Cerebellar cortex (tissue), 1 donor: ENCODE data around the gene RANBP9.

Experiments
- DNase-seq: peaks from one replicate; pipeline ENCODE4 v3.0.0-alpha.2; 2015; ENCODE audit warnings: low spot score

Gene RANBP9

DNA sequence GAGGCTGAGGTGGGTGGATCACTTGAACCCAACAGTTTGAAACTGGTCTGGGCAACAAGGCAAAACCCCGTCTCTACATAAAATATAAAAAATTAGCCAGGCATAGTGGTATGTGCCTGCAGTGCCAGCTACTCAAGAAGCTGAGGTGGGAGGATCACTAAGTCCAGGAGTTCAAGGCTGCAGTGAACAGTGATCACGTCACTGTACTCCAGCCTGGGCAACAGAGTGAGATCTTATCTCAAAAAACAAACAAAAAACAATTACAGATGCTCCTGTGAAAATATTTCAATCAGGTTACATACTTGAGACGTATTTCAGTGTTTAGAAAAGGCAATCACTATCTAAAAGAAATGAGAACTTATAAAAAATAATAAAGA, 33.8 kb downstream of the RANBP9 start:
- DNase-seq = no peak

DNA sequence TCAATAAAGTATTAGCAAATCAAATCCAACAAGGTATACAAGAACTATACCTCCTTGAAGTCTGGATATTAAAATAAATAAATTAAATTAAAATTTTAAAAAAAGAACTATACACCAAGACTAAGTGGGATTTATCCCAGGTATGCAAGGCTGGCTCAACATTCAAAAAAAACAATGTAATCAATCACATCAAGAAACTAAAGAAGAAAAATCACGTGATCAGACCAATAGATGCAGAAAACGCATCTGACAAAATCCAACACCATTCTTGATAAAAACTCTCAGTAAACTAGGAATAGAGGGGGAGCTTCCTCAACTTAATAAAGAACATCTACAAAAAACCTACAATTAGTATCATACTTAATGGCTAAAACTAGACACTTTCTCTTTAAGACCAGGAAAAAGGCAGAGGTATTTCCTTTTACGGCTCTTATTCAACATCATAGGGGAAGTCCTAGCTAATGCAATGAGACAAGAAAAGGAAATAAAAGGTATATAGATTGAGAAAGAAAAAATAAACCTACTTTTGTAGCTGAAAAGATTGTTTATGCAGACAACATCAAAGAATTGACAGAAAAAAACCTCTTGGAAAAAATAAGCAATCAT, 35.0 kb downstream of the RANBP9 start:
- no peak for DNase-seq

DNA sequence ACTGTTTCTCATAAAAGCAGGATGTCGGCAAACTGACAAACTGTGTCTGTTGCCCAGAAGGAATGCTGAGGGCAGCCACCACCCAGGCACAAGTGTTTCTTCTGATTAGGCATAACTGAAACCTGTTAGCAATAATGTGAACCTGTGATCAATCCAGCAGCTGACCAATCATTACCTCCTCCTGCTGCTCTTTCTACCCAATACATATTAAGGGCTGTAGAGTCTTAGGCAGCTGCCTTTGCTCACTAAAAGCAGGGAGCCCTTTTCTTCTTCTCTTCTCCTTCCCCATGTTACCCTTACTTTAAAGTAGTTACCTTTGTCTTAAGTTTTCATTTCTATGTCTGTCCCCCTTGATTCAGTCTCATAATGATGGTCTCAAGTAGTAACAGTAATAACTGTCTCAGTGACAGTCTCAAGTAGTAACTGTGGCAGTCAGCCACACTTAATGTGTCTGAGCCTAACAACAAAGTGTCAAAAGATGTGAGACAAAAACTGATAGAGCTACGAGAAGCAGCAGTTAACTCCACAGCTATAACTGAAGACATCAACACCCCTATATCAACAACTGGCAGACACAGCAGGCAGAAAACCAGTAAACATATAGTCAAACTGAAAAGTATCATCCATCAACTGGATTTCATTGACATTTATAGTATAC, 37.0 kb downstream of the RANBP9 start:
- no peak for DNase-seq

DNA sequence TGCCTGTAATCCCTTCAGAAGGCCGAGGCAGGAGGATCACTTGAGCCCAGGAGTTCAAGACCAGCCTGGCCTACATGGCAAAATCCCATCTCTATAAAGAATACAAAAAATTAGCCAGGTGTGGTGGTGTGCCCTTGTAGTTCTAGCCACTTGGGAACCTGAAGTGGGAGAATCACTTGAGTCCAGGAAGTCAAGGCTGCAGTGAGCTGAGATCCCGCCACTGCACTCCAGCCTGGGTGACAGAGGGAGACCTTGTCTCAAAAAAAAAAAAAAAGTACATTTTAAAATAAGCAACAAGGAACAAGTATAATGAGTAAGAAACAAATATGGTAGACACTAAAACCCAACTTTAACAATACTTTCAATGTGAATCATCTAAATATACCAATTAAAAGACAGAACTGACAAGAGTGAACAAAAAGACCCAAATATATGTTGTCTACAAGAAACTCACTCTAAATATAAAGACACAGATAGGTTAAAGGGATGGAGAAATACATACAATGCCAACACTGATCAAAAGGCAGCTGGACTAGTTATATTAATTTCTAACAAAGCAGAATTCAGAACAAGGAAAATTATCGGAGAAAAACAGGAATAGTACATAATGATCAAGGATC, 37.7 kb downstream of the RANBP9 start:
- no peak for DNase-seq

DNA sequence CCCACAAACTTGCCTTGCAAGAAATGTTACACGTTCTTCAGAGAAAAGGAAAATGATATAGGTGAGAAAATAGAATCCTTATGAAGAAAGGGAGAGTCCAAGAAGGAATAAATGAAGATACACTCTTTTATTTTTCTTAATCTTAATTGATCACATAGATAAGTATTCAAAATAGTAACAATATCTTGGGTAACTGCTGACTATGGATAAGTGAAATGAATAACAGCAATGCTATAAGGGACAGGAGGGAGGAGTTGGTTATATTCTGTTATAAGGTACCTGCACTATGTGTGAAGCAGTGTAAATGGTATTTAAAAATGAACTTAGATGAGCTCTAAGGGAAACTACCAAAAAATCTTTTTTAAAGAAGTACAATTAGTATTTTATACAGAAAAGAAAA, 38.3 kb downstream of the RANBP9 start:
- DNase-seq = no peak

DNA sequence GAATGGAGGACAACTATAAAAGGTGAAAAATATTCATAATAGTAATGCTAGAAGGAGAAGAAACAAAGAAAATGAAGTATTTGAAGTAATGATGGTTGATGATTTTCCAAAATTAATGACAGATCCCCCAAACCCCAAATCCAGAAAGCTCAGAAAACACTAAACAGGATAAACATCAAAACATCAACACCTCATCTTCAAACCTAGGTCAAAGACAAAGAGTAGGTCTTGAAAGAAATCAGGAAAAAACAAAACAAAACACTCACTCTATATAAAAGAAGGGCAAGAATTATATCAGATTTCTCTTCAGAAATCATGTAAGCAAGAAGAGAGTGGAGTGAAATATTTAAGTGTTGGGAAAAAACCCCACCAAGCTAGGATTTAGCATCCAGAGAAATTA, 38.7 kb downstream of the RANBP9 start:
- no peak for DNase-seq

DNA sequence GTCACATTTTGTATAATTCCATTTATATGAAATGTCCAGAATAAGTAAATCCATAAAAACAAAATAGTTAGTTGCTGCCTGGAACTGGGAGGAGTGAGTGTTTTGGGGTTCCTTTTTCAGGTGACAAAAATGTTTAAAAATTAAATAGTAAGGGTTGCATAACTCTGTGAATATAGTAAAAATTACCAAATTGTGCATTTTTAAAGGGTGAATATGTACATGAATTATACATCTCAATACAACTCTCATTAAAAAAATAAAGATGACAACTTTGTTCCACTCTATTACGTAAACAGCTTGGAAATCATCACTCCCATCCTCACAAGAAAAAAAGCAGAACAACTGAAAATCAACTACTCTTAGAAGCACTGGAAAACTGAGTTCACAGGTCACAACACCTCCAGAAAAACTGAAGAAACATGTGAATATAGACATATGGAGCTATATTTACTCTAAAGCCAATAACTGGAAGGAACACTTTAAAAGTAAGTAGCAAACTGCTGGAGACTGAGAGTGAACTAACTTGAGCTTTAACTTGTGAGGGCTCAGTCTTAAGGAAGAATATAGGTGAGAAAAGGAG, 40.0 kb downstream of the RANBP9 start:
- no peak for DNase-seq

DNA sequence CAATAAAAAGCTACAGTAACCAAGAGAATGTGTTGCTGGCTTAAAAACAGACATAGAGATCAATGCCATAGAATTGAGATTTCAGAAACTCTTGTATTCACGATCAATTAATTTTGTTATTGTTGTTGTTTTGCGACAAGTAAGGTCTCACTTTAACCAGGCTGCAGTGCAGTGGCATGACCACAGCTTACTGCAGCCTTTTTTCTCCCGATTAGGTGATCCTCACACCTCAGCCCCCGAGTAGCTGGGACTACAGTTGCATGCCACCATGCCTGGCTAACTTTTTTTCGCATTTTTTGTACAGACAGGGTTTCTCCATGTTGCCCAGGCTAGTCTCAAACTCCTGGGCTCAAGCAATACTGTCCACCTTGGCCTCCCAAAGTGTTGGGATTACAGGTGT, 42.2 kb downstream of the RANBP9 start:
- no peak for DNase-seq

DNA sequence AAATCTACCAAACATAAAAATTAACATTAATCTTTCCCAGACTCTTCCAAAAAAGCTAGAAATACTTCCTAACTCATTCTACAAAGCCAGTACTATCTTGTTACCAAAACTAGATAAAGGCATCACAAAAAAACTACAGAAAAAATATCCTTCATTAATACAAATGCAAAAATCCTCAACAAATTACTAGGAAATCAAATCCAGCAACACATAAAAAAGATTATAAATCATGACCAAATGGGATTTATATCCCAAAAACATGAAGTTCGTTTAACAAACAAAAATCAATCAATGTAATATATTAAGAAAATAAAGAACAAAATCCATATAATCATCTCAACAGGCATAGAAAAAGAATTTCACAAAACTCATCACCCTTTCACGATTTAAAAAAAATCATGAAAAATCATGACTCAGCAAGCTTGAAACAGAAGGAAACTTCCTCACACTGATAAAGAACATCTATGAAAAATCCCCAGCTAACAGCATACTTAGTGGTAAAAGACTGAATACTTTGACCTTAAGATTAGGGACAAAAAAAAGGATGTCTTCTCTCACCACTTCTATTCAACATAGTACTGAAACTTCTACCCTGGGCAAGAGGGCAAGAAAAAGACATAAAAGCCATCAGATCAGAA, 43.2 kb downstream of the RANBP9 start:
- DNase-seq = no peak

DNA sequence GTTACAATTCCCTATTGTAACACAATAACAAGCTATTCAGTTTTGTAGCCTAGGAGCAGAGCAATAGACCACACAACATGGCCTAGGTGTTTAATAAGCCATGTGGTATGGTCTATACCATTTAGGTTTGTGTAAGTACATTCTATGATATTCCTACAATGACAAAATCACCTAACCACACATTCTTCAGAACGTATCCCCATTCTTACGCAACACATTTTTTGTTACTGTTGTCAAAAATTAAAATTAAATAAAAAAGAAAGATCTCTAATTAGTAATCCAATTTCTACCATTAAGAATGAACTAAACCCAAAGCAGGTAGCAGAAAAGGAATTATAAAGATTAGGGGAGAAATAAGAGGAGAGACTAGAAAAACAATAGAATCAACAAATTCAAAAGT, 44.0 kb downstream of the RANBP9 start:
- DNase-seq = no peak

DNA sequence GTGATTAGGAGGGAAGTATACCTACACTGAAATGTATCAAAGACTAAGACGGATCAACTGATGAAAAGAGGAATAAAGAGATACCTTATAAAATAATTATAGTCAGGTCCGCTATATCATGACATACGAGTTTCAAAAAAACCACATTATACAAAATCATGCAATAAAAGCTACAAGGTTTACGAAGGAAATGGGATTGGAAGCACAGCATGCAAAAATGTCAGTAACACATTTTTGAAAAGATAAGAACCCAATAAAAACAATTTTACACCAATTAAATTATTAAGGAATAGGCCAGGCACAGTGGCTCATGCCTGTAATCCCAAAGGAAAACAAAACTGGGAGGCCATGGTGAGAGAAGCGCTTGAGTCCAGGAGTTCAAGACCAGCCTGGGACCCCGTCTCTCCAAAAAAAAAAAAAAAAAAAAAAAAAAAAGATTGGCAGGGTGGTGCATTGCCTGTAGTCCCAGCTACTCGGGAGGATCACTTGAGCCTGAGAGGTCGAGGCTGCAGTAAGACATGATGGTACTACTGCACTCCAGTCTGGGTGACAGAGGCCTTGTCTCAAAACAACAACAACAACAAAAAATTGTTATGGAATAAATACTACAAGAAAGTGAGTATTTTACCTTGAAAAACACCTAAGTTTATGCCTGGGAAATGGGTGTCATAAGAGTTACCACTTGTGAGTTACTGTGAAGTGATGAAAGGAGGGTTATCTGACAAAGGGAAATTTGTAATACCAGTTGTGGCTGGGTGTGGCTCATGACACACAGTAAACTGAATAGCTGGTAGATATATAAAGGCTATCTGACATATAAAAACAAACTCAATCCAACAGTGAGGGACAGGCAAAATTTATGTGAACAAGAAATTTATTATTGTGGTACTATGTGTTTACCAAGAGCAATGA, 45.2 kb downstream of the RANBP9 start:
- no peak for DNase-seq

DNA sequence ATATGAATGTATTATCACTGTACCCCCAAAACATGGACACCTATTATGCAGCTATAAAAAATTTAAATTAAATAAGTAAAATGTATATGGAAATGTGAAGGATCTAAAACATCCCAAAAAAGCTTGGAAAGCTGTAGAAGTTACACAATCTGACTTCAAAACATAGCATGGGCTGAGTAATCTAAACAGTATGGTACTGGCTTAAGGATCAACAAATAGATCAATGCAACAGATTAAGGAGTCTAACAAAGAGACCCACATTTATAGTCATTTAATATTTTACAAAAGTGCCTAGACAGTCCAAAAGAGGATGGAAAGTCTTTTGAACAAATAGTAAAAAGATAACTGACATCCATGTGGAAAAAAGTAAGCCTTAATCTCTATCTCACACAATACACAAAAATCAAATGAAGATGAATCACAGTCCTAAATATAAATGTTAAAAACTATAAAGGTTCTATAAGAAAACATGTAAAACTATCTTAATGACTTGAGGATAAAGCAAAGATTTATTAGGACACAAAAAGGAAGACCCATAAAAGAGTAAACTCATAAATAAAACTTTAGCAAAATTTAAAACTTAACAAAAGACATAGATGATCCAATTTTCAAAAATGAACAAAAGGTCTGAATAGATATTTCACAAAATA, 46.8 kb downstream of the RANBP9 start:
- no peak for DNase-seq

DNA sequence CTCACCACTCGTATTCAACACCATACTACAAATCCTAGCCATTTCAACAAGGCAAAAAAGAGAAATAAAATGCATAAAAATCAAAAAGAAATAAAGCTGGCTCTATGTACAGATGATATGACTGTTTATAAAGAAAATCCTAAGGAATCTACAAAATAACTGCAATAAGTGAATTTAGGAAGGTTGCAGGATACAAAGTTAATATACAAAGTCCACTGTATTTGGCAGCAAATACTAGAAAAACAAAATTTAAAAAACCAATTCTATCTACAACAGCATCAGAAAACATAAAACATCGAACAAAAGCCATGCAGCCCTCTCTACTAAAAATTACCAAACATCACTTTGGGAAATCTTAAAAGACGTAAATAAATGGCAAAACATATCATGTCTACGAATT, 47.6 kb downstream of the RANBP9 start:
- no peak for DNase-seq

DNA sequence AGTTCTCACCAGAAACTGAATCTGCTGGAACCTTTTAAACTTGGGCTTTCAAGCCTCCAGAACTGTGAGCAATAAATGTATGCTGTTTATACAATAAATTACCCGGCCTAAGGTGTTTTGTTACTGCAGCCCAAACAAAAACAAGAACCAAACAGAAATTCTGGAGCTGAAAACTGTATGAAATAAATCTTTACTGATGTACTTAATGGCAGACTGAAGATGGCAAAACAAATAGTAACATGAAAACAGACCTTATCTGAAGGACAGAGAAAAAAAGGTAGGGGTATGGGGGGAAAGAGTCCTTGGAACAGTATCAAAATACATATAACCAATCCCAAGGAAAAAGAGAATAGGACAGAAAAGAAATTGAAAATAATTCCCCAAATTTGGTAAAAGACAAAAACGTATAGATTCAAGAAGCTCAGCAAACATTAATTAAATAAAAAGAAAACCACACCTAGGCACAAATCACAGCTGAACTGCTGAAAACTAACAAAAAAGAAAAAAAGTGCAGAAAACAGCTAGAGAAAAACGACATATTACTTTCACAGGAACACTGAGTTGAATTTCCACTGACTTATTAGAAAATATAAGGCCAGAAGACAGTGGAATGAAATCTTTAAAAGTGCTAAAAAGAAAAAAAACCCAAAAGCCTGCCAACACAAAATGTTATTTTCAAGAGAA, 48.8 kb downstream of the RANBP9 start:
- no peak for DNase-seq

DNA sequence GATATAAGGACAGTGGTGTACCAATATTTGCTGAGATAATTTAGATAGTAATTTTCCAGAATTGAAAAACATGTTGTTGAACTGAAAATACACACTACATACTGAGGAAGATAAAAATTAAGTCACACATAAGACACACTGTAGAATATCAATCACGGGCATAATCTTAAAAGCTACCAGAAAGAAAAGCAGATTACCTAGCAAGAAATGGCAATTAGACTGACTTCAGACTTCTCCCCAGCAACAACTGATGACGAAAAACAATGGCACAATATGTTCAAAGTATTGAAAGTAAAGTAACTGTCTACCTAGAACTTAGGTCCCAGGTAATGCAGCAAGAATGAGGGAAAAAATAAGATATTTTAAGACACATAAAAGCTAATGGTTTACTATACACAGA, 50.0 kb downstream of the RANBP9 start:
- no peak for DNase-seq

DNA sequence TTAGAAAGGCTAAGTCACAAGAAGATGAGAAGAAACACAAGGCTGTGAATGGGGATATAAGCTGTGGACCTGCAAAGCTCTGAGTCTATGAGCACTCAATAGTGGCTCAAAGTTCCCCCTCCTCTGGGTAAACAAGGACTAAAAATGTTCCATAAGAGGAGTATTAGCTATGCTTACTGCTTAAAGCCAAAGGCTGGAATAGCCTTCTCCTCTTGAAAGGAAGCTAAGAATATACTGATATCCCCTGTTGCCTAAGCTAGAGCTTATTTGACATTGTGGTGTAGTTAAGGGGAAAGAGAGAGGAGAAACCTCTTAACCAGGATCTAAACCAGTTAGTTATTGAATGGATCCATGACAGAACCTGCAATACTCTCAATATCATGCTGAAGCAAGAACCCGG, 50.7 kb downstream of the RANBP9 start:
- DNase-seq = no peak

DNA sequence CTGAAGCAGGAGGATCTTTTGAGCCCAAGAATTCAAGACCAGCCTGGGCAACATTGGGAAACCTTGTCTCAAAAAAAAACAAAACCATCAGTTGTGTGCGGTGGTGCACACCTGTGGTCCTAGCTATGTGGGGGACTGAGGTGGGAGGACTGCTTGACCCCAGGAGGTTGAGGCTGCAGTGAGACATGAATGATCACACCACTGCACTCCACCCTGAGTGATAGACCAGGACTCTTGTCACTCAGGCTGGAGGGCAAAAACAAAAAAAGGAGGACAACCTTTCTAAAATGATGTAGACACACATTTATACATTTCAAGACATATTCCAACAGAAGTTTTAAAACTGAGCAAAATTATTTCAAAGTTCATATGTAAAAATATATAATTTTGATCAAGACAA, 51.4 kb downstream of the RANBP9 start:
- no peak for DNase-seq

DNA sequence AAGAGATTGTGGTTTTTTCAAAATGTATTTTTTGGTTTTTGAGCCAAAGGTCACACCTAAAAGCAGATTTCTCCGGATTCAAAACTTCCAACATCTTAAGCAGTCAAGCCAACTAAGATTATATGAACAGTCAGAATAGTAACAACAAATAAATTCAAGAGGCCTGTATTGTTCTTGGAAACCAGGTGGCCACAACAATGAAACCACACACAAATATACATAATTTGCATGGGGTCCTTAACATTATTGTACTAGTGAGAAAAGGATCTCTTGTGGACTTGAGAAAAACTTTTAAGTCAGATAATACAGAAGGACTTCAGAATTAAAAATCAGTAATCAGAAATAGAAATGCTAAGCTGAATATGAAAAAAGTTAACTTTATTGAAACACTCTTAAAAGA, 55.9 kb downstream of the RANBP9 start:
- DNase-seq = no peak

DNA sequence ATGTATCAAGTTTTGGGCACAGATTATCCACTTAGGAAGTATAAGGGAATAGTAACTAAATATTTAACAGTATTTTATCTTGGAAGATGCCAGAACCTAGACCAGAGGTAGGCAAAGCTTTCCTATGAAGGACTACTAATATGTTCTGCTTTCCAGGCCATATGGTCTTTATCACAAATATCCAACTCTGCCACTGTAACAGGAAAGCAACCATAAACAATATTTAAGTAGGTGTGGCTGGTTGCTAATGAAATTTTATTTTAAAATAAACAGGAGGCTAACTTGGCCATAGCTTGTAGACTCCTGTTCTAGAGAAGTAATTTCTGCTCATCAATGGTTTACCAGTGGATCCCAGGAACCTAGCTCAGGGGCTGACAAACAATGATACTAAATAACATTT, 57.1 kb downstream of the RANBP9 start:
- no peak for DNase-seq

DNA sequence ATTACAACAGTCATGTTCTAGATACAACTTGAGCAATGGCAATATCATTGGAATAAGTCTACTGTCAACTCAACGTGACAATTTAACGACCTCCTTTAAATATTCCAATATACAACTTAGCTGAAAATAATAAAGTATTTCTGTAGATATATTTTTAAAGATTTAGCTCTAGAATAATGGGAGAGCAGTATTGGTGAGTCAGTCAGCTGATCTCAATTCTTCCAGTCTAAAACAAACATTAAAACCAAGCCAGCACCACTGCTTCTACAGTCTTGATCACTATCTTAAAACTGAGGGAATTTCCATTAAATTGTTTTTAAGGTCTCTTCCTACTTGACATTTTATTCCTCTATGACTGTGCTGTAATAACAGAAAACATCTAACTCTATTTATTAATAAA, 58.3 kb downstream of the RANBP9 start:
- DNase-seq = no peak

DNA sequence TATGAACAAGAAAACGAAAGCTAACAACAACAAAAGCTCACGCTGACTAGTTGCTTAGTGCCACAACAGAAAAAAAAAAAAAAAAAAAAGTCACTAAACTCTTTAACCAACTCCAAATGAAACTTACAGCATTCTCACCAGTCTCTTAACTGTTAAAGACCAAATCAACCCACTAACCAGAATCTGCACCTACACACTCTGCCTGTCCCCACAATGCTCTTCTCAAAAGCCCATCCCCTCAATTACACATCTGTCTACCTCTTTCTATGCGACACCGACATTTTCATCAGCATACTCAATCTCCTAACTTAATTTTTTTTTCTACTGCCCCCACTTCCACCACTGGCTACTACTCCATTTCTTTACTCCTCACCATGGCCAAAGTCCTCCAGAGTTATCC, 62.2 kb downstream of the RANBP9 start:
- DNase-seq = no peak
